ENCODE measurements around the gene TBR1. TPM values are rescaled to one million over a fixed set of nuclear protein-coding genes. Genes with fewer than 3 reads are reported as not detected.

Gene TBR1
- polyA plus RNA-seq, 1 of the 3 experiments (the other 2 are of a cell fraction), result not detected

- POLR2A ChIA-PET, result no interaction called here
- DNase-seq, result no peak
- Histone ChIP-seq H3K9me2 (no peaks in the 10 kb centered on the region), H3K27me3 (ENCODE audit: insufficient read depth) (no peaks in the 10 kb centered on the region), H3K4me1 (ENCODE audit: control insufficient read depth in 1 of 2, insufficient read depth in 2 of 2, low read depth in 1 of 2, low read length in 1 of 2) (no peaks in the 10 kb centered on the region; a peak in 2 of 4 replicates), H2AFZ (ENCODE audit: low read depth) (no peak overlapping the region), H3K4me2 (no peak overlapping the region), H3K4me3 (ENCODE audit: low read depth in 2 of 2, low read length in 1 of 2) (no peak overlapping the region), H3F3A (replicated peaks; ENCODE audit: insufficient read depth) (no peaks in the 10 kb centered on the region), H3K27ac (ENCODE audit: low read depth in 2 of 2, low read length in 1 of 2) (no peak overlapping the region), H3K9ac (no peak overlapping the region), H3K9me3 (no peaks in the 10 kb centered on the region), H3K36me3 (replicated peaks in 1 of 2; ENCODE audit: control insufficient read depth in 1 of 2, insufficient read depth in 2 of 2, low read length in 1 of 2) (peaks cover 37 to 51% of the 10 kb centered on the region in 2 experiments), H3K79me2 (ENCODE audit: insufficient read depth) (peaks cover 9% of the 10 kb centered on the region; the same call in 1 of the 2 replicates), H4K20me1 (ENCODE audit: insufficient read depth) (no peaks in the 10 kb centered on the region)
- 100% methylated on average over 2 of the region's 2 CpGs for WGBS (ENCODE audit: low lambda C conversion rate)
- no peak for TF ChIP-seq RCOR1 (IDR thresholded peaks at IDR 0.05; ENCODE audit: low read length)
- TF ChIP-seq RAD21 (IDR thresholded peaks at IDR 0.05; ENCODE audit: low read length), result no peak
- CTCF ChIA-PET, result no interaction called here
Observed at GRCh38 chr2:161379740-161380139, 36.4 kb upstream of the TBR1 start.

GRCh38 chr2:161381546-161381945 lies 34.6 kb upstream of the TBR1 start:
- ChIA-PET CTCF (interaction anchor here (1.1 kb wide), 1 partner anchor 29 kb away, joined by 3 read pairs; no protein-coding TSS in a partner anchor), POLR2A (no interaction called here)
- WGBS (ENCODE audit: low lambda C conversion rate), result 92% methylated on average over 3 of the region's 3 CpGs
- Histone ChIP-seq H4K20me1 (ENCODE audit: insufficient read depth) (no peaks in the 10 kb centered on the region), H3F3A (replicated peaks; ENCODE audit: insufficient read depth) (no peaks in the 10 kb centered on the region), H3K27me3 (ENCODE audit: insufficient read depth) (no peaks in the 10 kb centered on the region), H3K4me3 (ENCODE audit: low read depth in 2 of 2, low read length in 1 of 2) (no peak overlapping the region), H3K4me2 (no peak overlapping the region), H3K36me3 (replicated peaks in 1 of 2; ENCODE audit: control insufficient read depth in 1 of 2, insufficient read depth in 2 of 2, low read length in 1 of 2) (peaks cover 49 to 56% of the 10 kb centered on the region in 2 experiments), H2AFZ (ENCODE audit: low read depth) (no peak overlapping the region), H3K9ac (no peak overlapping the region), H3K9me3 (no peaks in the 10 kb centered on the region), H3K27ac (ENCODE audit: low read depth in 2 of 2, low read length in 1 of 2) (no peak overlapping the region), H3K9me2 (no peaks in the 10 kb centered on the region), H3K79me2 (ENCODE audit: insufficient read depth) (0 out of 2 replicates have a peak, but pooled peaks cover 7% of the 10 kb centered on the region), H3K4me1 (ENCODE audit: control insufficient read depth in 1 of 2, insufficient read depth in 2 of 2, low read depth in 1 of 2, low read length in 1 of 2) (no peaks in the 10 kb centered on the region; a peak in 2 of 4 replicates)
- DNase-seq, result no peak
- TF ChIP-seq MEF2A (IDR thresholded peaks at IDR 0.05; ENCODE audit: borderline replicate concordance, low read depth) (no peak), FOSL2 (IDR thresholded peaks at IDR 0.05; ENCODE audit: borderline replicate concordance, low read depth) (no peak), FOXM1 (IDR thresholded peaks at IDR 0.05; ENCODE audit: low read depth) (no peak), ELF1 (IDR thresholded peaks at IDR 0.05) (no peak), CTCF (IDR thresholded peaks at IDR 0.05) (no peak), RFX5 (IDR thresholded peaks at IDR 0.05; ENCODE audit: low read length) (no peak), MAX (IDR thresholded peaks at IDR 0.05; ENCODE audit: low read depth) (no peak), FOXJ3 (CRISPR knock-in tag; IDR thresholded peaks at IDR 0.05) (no peak), SIN3A (IDR thresholded peaks at IDR 0.05; ENCODE audit: borderline replicate concordance, low read depth, low read length) (no peak), YY1 (IDR thresholded peaks at IDR 0.05; ENCODE audit: low read depth) (no peak), GATA2 (CRISPR knock-in tag; IDR thresholded peaks at IDR 0.05) (no peak), IRF3 (IDR thresholded peaks at IDR 0.05; ENCODE audit: low read depth, low read length) (no peak), TCF12 (IDR thresholded peaks at IDR 0.05) (no peak), REST (IDR thresholded peaks at IDR 0.05; ENCODE audit: low read depth, low read length) (no peak), RXRA (IDR thresholded peaks at IDR 0.05; ENCODE audit: borderline replicate concordance, low read depth) (no peak), USF2 (IDR thresholded peaks at IDR 0.05; ENCODE audit: borderline replicate concordance, low read depth, low read length) (no peak), USF1 (IDR thresholded peaks at IDR 0.05; ENCODE audit: borderline replicate concordance, low read depth) (no peak)
